ENCODE data around the gene ZDHHC7.
"Not testable (repeated sequence)": the region's sequence is repeated elsewhere in the genome, so short reads cannot be mapped to it uniquely, and the experiment has no call there.

ZDHHC7 gene

GRCh38 chr16:85010931-85011845 is at the start of gene ZDHHC7:
Gene ZDHHC7, minus strand, starts transcription at chr16:85011535. Its CDS starts 20,917 bp downstream, at chr16:84990618.
- in situ Hi-C loops (cut with MboI; ENCODE audit: low sequenced_read_pairs) = no loop called here

- in situ Hi-C loops (cut with MboI; ENCODE audit: low sequenced_read_pairs) = no loop called here
Measured at GRCh38 chr16:85058909-85059308, 47.6 kb upstream of the ZDHHC7 start.

GRCh38 chr16:85057948-85058347 is 46.6 kb upstream of the ZDHHC7 start:
- in situ Hi-C loops (cut with MboI; ENCODE audit: low sequenced_read_pairs) = no loop called here

GRCh38 chr16:85057212-85057889 is 46.0 kb upstream of the ZDHHC7 start:
- in situ Hi-C loops (cut with MboI; ENCODE audit: low sequenced_read_pairs) = no loop called here

GRCh38 chr16:85056211-85056748 is 44.9 kb upstream of the ZDHHC7 start:
- in situ Hi-C loops (cut with MboI; ENCODE audit: low sequenced_read_pairs) = no loop called here

GRCh38 chr16:85055493-85056210 is 44.3 kb upstream of the ZDHHC7 start:
- in situ Hi-C loops (cut with MboI; ENCODE audit: low sequenced_read_pairs) = no loop called here

- in situ Hi-C loops (cut with MboI; ENCODE audit: low sequenced_read_pairs) = no loop called here
Measured at GRCh38 chr16:85054948-85055492, 43.7 kb upstream of the ZDHHC7 start.

- in situ Hi-C loops (cut with MboI; ENCODE audit: low sequenced_read_pairs) = not testable (repeated sequence)
Measured at GRCh38 chr16:85054321-85054720, 43.0 kb upstream of the ZDHHC7 start.

- in situ Hi-C loops (cut with MboI; ENCODE audit: low sequenced_read_pairs) = no loop called here
Measured at GRCh38 chr16:85052536-85052935, 41.2 kb upstream of the ZDHHC7 start.

GRCh38 chr16:85051683-85052082 is 40.3 kb upstream of the ZDHHC7 start:
- in situ Hi-C loops (cut with MboI; ENCODE audit: low sequenced_read_pairs) = no loop called here

GRCh38 chr16:85051067-85051581 is 39.8 kb upstream of the ZDHHC7 start:
- in situ Hi-C loops (cut with MboI; ENCODE audit: low sequenced_read_pairs) = no loop called here

- in situ Hi-C loops (cut with MboI; ENCODE audit: low sequenced_read_pairs) = no loop called here
Measured at GRCh38 chr16:85049706-85050305, 38.5 kb upstream of the ZDHHC7 start.

- in situ Hi-C loops (cut with MboI; ENCODE audit: low sequenced_read_pairs) = no loop called here
Measured at GRCh38 chr16:85048921-85049562, 37.7 kb upstream of the ZDHHC7 start.

GRCh38 chr16:85047867-85048455 is 36.6 kb upstream of the ZDHHC7 start:
- in situ Hi-C loops (cut with MboI; ENCODE audit: low sequenced_read_pairs) = no loop called here

- in situ Hi-C loops (cut with MboI; ENCODE audit: low sequenced_read_pairs) = no loop called here
Measured at GRCh38 chr16:85046931-85047866, 35.9 kb upstream of the ZDHHC7 start.

- in situ Hi-C loops (cut with MboI; ENCODE audit: low sequenced_read_pairs) = no loop called here
Measured at GRCh38 chr16:85046472-85046916, 35.2 kb upstream of the ZDHHC7 start.

- in situ Hi-C loops (cut with MboI; ENCODE audit: low sequenced_read_pairs) = no loop called here
Measured at GRCh38 chr16:85045641-85046471, 34.5 kb upstream of the ZDHHC7 start.

Data from HL-60/S4 treated with retinoic acid at 250 ng/mL for 4 days and 3 days (cell line).